OCI-LY7 (cell line): ENCODE data around the gene CXCL16. TPM values are rescaled to one million over a fixed set of nuclear protein-coding genes. Genes with fewer than 3 reads are reported as not detected.

Source experiments
- BruUV-seq: library from RNA; stranded (reverse); fragments of 400-500 nt; replicated peaks from 2 replicates; lab custom pipeline; 2021; lab: Mats Ljungman, UMichigan
- CTCF ChIA-PET: fragments of 300-600 bp; sonication (Branson Sonifier 250); formaldehyde crosslinking; loops from one replicate; lab custom pipeline; 2022; ENCODE audit warnings: antibody characterized with exemption; ENCODE audit not compliant: unreplicated experiment; lab: Charles Lee
- POLR2A ChIA-PET: fragments of 300-600 bp; sonication (Branson Sonifier 250); formaldehyde crosslinking; loops from one replicate; lab custom pipeline; 2022; ENCODE audit warnings: antibody characterized with exemption; lab: Charles Lee
- DNase-seq: peaks from one replicate; pipeline ENCODE4 v3.0.0-alpha.2; 2015; ENCODE audit warnings: low spot score
- H2AFZ ChIP-seq: fragments of 200-600 bp; sonication (generic), shearing (Covaris generic); 2 replicates; pipeline ENCODE4 v1.6.1; 2014; ENCODE audit warnings: mild to moderate bottlenecking, antibody characterized with exemption, low read length, moderate library complexity
- H3K27ac ChIP-seq: fragments of 200-600 bp; sonication (generic); 2 replicates; pipeline ENCODE4 v1.5.1; 2014; ENCODE audit warnings: mixed run types, low read depth, mild to moderate bottlenecking, moderate library complexity, low read length, inconsistent platforms; ENCODE audit not compliant: poor library complexity, severe bottlenecking
- H3K36me3 ChIP-seq: fragments of 200-600 bp; sonication (generic); 2 replicates; pipeline ENCODE4 v1.6.1; 2014; ENCODE audit warnings: mild to moderate bottlenecking, antibody characterized with exemption, low read length, moderate library complexity, mixed read lengths; ENCODE audit not compliant: insufficient read depth
- H3K4me1 ChIP-seq: fragments of 200-600 bp; sonication (generic); 2 replicates; pipeline ENCODE4 v1.5.1; 2014; ENCODE audit warnings: mild to moderate bottlenecking, low read length; ENCODE audit not compliant: insufficient read depth, poor library complexity, severe bottlenecking
- H3K4me2 ChIP-seq: fragments of 200-600 bp; sonication (generic); 2 replicates; pipeline ENCODE4 v1.6.1; 2014; ENCODE audit warnings: mild to moderate bottlenecking, low read length
- H3K4me3 ChIP-seq: fragments of 200-600 bp; sonication (generic); 2 replicates; pipeline ENCODE4 v1.5.1; 2014; ENCODE audit warnings: mild to moderate bottlenecking, low read depth, low read length; ENCODE audit not compliant: poor library complexity, severe bottlenecking
- H3K79me2 ChIP-seq: fragments of 200-600 bp; sonication (generic); 2 replicates; pipeline ENCODE4 v1.6.1; 2016; ENCODE audit warnings: low read depth, mild to moderate bottlenecking, low read length, moderate library complexity, mixed read lengths; ENCODE audit not compliant: insufficient read depth
- H3K9me2 ChIP-seq: fragments of 200-600 bp; sonication (generic); 2 replicates; pipeline ENCODE4 v1.6.1; 2016; ENCODE audit warnings: mild to moderate bottlenecking, low read length, mixed read lengths; ENCODE audit not compliant: insufficient read depth
- H3K9me3 ChIP-seq: fragments of 200-600 bp; sonication (generic); 2 replicates; pipeline ENCODE4 v1.6.1; 2014; ENCODE audit warnings: mild to moderate bottlenecking, mixed run types, low read length, mixed read lengths
- H4K20me1 ChIP-seq: fragments of 200-600 bp; sonication (generic); 2 replicates; pipeline ENCODE4 v1.6.1; 2014; ENCODE audit warnings: mild to moderate bottlenecking, antibody characterized with exemption, low read length, moderate library complexity, mixed read lengths; ENCODE audit not compliant: insufficient read depth
- CTCF ChIP-seq: fragments of 200-600 bp; sonication (generic); conservative IDR thresholded peaks from 2 replicates; pipeline ENCODE4 v1.5.1; 2014; ENCODE audit warnings: mild to moderate bottlenecking, antibody characterized with exemption, low read length, moderate library complexity, mixed read lengths
- EZH2phosphoT487 ChIP-seq: fragments of 200-600 bp; sonication (generic); IDR thresholded peaks from 2 replicates; pipeline ENCODE4 v1.6.1; 2018; ENCODE audit warnings: low read depth, borderline replicate concordance, mild to moderate bottlenecking, mixed run types, antibody characterized with exemption, low read length, moderate library complexity, mixed read lengths
- intact Hi-C: fragments of 100-400 bp; cut with micrococcal nuclease; formaldehyde crosslinking; loops from one replicate; pipeline ENCODE4 v1.10.0; 2022; ENCODE audit not compliant: unreplicated experiment
- total RNA-seq, 2 experiments: library from RNA; depleted of rRNA in 1 of 2; stranded (reverse); fragments of >200 nt in 1 of 2; shearing (Covaris generic) in 1 of 2; gene quantifications; 2 replicates each; pipeline ENCODE4 v1.2.3, GENCODE V29; 2014 to 2022

Gene CXCL16
- total RNA-seq, 2 experiments from 2014 or later = not detected

- BruUV-seq = no TSS peak
- no peaks in the 10 kb centered on the region for H3K79me2 ChIP-seq
- intact Hi-C loops = loop anchor here (5.0 kb wide), 1 partner anchor 39 kb away; the partner anchor contains the start of gene MED11
- no peaks in the 10 kb centered on the region for H3K36me3 ChIP-seq
- H3K4me3 ChIP-seq = no peak within 1 kb of the TSS
- H2AFZ ChIP-seq = no peak within 1 kb of the TSS
- peaks cover 14% of the 10 kb centered on the region for H3K4me1 ChIP-seq
- H3K9me3 ChIP-seq = no peaks in the 10 kb centered on the region
- TF ChIP-seq CTCF (no peak), EZH2phosphoT487 (no peak)
- CTCF ChIA-PET = no interaction called here
- DNase-seq = no peak
- H4K20me1 ChIP-seq = no peaks in the 10 kb centered on the region
- no peak within 1 kb of the TSS for H3K27ac ChIP-seq
- H3K4me2 ChIP-seq = no peak within 1 kb of the TSS
- POLR2A ChIA-PET = interaction anchor here (0.6 kb wide), 1 partner anchor 1780 kb away, joined by 4 read pairs; no protein-coding TSS in a partner anchor
- no peaks in the 10 kb centered on the region for H3K9me2 ChIP-seq
Observed at GRCh38 chr17:4771519-4772234, 31.9 kb upstream of the CXCL16 start, which contains the start of gene TM4SF5. TM4SF5 (plus strand) TSS chr17:4771886; CDS start chr17:4771923, 37 bp downstream.

- Histone ChIP-seq H3K9me3 (no peaks in the 10 kb centered on the region), H3K36me3 (no peaks in the 10 kb centered on the region), H3K27ac (no peak overlapping the region), H3K4me1 (peaks cover 10% of the 10 kb centered on the region), H4K20me1 (no peaks in the 10 kb centered on the region), H2AFZ (no peak overlapping the region), H3K79me2 (no peaks in the 10 kb centered on the region), H3K9me2 (no peaks in the 10 kb centered on the region), H3K4me2 (no peak overlapping the region), H3K4me3 (no peak overlapping the region)
- ChIA-PET POLR2A (no interaction called here), CTCF (no interaction called here)
- intact Hi-C loops = loop anchor here (5.0 kb wide), 1 partner anchor 37 kb away; the partner anchor contains the start of gene MED11
- BruUV-seq = no TSS peak
- TF ChIP-seq CTCF (no peak), EZH2phosphoT487 (no peak)
- peak; percentile 9 for DNase-seq
Observed at GRCh38 chr17:4769628-4770027, 29.9 kb upstream of the CXCL16 start.

- ChIA-PET POLR2A (no interaction called here), CTCF (no interaction called here)
- no peaks in the 10 kb centered on the region for H3K9me3 ChIP-seq
- no peak overlapping the region for H3K27ac ChIP-seq
- no peak overlapping the region for H2AFZ ChIP-seq
- H3K4me3 ChIP-seq = no peak overlapping the region
- H3K4me1 ChIP-seq = peaks cover 4% of the 10 kb centered on the region
- no peak overlapping the region for H3K4me2 ChIP-seq
- BruUV-seq = no TSS peak
- intact Hi-C loops = no loop called here
- DNase-seq = no peak
- no peaks in the 10 kb centered on the region for H3K9me2 ChIP-seq
- H3K36me3 ChIP-seq = no peaks in the 10 kb centered on the region
- no peak for TF ChIP-seq CTCF
- no peak for TF ChIP-seq EZH2phosphoT487
- H3K79me2 ChIP-seq = no peaks in the 10 kb centered on the region
- H4K20me1 ChIP-seq = no peaks in the 10 kb centered on the region
Observed at GRCh38 chr17:4768298-4768697, 28.6 kb upstream of the CXCL16 start.
